DMS 273 (cell line): ENCODE results near the gene TMEM192.
"Not testable (repeated sequence)": the region's sequence is repeated elsewhere in the genome, so short reads cannot be mapped to it uniquely, and the experiment has no call there.

Experiments used
- DNase-seq: peaks from one replicate; lab custom pipeline; 2025; ENCODE audit not compliant: unreplicated experiment; lab: John Stamatoyannopoulos, UW

TMEM192 gene

DNA sequence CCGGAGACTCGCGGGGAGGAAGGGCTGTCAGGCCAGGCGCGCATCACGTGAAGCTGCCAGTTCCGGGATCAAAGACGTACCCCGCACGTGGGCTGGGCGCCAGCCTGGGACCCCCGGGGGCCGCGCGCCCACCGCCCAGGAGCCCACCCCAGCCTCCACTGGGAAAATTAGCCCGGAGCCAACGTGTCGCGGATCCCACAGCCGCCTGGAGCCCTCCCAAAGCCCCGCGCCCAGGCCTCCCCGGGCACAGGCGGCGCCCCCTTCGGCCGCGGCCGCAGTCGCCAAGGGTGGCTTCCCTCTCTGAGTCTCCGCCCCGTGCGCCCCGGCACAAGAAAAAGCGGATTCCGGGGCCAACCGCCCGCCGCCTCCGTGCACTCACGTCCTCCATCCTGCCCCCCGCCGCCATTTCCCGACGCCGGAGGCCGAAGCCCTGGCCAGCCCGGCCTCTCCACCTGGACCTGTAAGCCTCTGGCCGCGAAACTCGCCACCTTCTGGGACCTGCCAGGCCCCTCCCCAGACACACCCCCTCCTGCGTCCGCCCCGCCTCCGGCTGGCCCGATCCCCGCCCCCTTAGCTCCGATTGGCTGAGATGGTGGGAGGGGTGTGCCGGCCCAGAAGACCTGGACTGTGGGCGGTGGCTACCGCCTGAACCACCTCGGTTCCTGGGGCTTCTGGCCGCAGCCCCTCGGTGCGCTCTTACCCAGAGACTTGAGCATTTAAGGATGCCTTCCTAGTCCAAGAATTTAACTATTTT lies at the start of gene TMEM192:
TMEM192 (minus strand) TSS at position 493 of the 754 bp plus-strand sequence; CDS start at position 406, 87 bp downstream.
- DNase-seq, result peak; percentile 90

DNA sequence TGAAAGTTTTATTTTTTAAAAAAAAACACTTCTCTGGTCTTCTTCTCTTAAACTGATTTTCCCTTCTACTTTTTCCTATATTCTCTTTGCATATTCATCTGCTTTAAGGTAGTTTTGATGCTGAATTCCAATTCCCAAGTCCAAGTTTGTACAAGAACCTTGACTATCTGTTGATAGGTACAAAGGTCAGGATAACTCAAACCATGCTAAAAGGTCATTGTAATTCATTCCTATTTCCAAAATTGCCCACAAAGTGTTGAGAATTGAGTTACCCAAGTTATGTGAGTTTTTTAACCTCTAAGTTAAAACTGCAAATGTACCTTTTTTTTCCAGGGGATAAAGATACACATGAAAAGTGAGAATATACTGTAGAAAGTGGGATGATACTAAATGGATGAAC lies 46.1 kb upstream of the TMEM192 start:
- no peak for DNase-seq

DNA sequence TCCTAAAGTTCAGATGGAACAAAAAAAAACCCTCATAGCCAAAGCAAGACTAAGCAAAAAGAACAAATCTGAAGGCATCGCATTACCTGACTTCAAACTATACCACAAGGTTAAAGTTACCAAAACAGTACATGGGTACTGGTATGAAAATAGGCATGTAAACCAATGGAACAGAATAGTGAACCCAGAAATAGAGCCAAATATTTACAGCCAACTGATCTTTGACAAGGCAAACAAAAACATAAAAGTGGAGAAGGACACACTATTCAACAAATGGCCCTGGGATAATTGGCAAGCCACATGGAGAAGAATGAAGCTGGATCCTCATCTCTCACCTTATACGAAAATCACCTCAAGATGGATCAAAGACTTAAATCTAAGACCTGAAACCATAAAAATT lies 44.2 kb upstream of the TMEM192 start:
- no peak for DNase-seq

DNA sequence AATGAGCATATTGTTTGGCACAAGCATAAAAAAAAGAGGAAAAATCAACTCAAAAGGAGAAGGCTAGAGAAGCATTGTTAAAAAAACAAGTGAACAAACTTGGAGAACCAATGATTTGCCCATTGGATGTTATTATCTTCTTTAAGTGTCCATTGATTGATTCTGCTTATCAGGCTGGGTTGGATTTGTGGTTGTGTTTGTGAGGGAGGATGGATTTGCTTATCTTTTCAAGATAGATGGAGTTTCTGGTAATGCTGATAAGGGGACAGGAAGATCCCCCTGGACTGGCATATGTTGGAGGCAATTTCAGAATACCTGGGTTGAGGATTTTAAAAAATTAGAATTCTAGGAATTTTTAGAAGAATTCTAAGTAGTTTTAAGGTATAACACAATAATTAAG lies 41.8 kb upstream of the TMEM192 start:
- no peak for DNase-seq

DNA sequence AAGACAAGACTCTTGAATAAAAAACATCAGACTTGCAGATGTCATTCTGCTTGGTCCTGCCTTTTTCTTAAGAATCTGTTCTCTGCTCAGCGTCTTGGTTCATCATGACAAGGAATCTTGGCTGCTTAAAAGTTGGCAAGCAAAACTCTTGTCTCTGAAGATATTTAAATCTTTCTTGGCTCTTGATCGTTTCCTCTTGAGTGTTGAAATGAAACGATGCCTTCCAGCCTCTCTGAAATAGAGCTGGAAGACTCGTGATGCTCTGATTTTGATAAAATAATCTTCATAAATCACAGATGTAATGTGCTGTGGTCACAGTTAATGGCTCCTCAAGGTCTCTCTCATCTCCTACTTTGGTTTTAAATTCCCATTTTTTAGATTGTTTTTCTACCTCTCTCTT lies 39.9 kb upstream of the TMEM192 start:
- DNase-seq, result no peak

DNA sequence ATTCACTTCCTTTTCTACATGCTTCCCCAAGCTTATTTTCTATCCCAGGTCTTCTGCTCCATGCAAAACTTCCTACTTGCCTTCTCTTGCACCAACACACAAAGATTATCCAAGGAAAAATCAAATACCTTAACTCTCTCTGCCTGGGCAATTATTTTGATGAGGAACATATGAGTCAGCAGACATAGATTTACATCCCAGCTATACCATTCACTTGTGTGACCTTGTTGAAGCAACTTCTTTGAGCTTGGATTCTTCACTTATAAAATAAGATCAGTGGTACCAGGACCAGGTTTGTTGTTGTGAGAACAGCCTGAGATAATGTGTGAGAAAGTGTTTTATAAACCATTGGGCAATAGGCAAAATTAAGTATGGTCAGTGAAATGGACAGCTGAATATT lies 39.1 kb upstream of the TMEM192 start:
- DNase-seq, result no peak

DNA sequence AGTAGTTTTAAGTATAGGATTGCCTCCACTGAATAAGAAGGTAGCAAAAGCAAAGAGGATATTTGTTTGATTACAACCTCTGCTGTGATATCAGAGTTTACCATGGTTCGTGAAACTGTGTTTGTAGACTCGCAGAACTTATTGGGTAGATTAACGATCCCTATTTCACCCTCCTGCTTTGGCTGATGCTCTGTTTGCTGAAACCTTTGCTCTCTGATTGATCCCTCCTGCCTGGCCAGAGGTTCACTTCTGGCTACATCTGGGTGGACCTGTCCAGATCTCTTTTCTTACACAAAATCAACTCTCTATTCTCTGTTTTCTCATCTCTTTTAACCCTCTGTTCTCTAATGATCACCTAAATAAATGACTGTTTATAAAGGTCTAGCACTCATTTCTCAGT lies 37.9 kb upstream of the TMEM192 start:
- no peak for DNase-seq

DNA sequence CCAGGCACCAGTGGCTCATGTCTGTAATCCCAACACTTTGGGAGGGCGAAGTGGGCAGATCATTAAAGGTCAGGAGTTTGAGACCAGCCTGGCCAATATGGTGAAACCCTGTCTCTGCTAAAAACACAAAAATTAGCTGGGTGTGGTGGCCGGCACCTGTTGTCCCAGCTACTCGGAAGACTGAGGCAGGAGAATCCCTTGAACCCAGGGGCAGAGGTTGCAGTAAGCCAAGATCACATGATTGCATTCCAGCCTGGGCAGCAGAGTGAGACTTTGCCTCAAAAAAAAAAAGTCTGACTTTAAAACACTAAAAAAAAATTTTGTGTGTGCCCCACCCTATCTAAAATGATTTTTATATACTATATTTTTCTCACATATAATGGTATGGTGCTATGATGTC lies 26.2 kb upstream of the TMEM192 start:
- DNase-seq, result no peak

DNA sequence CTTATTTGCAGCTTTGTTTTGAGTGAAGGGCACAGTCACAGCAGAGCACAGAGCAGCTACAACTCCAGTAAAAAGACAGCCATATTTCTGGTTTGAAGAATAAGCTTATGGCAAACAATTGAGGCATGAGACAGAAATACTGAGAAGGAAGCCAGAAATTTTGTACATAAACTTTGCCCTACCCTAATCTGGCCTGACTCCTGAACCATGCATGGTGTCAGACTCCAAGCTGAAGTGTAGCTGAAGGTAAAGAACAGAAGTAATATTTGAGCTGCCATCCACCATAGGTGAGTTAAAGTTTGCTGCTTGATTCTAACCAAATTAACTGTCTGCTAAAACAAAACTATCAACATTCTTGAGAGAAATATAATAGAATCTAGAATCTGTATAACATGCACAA lies 24.5 kb upstream of the TMEM192 start:
- no peak for DNase-seq

DNA sequence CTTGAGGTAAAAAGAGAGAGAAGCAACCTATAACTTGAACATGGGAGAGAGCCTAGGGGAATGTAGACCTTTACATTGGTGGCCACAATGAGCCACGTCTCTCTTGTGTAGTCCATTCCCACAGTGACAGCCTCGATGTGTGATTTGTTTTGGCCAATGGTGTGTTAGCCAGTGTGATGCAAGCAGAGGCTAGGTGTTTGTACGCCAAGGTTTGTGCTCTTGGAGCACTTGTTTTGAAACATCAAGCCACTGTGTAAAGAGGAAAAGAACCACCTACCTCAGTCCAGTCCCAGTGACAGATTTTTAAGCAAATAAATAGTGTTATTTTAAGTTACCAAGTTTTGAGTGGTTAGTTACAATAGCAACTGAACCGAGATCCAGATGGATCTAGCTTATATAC lies 23.9 kb upstream of the TMEM192 start:
- DNase-seq, result no peak

DNA sequence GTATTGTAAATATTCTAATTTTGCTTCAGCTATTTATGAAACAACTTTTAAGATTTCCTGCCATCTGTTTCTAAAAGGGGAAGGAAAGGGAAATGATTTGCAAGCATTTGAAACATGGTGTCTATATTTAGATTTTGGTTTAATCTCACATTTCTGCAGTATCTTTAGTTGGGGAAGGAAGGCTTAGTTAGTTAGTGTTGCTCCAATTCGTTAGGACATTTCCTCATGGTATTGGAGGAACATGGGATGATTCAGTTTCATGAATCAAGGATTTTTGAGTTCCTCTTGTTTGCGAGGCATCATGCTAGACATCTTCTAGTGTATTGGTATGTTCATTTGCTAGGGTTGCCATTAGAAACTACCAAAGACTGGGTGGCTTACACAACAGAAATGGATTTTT lies 20.5 kb upstream of the TMEM192 start:
- no peak for DNase-seq

DNA sequence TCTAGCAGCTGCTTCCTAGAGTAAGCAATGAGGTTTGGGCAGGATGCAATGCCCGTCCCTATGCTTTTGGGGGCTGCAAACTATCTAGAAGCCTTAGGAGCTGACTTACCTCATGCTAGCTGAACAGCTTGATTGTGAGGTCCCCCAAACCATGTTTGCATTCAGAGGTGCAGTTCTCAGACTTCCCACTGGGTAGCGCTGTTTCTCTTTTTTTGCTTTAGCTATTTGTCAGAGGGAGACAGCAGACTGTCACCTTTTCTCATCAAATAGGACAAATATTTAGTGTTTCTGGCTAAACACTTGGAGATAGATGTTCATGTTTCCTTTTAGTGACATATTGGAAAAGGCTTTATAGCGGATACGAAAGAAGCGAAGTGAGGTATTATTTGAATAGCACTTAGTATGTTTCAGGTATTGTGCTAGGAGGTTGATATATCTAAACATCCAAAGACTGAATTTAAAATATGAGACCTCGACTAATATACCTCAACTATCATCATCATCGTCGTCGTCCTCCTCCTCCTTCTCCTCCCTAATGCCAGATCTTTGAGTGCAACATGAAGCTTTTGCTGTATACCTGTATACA lies 18.7 kb upstream of the TMEM192 start:
- peak; percentile 83 for DNase-seq

DNA sequence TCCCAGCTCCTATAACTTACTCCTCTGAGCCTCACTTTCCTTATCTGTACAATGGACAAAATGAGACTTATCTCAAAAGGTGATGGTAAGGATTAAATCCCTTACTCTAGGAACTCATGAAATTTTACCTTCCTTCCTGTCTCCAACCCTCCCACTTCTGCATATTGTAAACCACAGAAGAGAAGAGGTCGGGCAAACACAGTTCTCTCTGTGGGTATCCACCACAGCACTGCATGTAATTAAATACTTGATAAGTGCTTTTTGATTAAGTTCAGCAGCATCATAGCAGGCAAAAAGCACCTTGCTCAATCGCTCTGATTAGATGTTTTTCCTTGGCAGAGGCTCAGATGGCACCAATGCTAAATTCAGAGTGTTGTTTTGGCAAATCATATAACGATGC lies 17.3 kb upstream of the TMEM192 start:
- DNase-seq, result no peak

DNA sequence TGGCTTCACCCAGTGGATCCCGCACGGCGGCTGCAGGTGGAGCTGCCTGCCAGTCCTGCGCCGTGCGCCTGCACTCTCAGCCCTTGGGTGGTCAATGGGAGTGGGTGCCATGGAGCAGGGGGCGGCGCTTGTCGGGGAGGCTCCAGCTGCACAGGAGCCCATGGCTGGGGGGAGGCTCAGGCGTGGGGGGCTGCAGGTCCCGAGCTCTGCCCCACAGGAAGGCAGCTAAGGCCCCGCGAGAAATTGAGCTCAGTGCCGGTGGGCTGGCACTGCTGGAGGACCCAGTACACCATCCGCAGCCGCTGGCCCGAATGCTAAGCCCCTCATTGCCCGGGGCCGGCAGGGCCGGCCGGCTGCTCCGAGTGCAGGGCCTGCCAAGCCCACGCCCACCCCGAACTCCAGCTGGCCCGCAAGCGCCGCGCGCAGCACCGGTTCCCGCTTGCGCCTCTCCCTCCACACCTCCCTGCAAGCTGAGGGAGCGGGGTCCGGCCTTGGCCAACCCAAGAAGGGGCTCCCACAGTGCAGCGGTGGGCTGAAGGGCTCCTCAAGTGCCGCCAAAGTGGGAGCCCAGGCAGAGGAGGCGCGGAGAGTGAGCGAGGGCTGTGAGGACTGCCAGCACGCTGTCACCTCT lies 13.3 kb upstream of the TMEM192 start:
- not testable (repeated sequence) for DNase-seq

DNA sequence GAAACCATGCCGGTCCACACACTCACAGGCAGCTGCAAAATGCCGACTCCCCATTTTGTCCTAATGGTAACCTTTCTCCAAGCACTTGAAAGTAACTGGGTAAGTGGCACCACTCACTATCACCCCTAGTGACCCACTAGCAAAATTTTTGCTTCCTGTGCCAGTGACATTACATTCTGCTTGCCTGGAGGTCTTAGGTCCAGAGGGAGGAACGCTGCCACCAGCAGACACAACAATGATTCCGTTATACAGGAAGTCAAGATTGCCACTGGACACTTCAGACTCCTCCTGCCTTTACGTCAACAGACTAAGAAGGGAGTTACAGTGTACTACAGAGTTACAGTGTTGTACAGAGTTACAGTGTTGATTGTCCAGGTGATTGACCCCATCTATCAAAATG lies 11.8 kb upstream of the TMEM192 start:
- no peak for DNase-seq

DNA sequence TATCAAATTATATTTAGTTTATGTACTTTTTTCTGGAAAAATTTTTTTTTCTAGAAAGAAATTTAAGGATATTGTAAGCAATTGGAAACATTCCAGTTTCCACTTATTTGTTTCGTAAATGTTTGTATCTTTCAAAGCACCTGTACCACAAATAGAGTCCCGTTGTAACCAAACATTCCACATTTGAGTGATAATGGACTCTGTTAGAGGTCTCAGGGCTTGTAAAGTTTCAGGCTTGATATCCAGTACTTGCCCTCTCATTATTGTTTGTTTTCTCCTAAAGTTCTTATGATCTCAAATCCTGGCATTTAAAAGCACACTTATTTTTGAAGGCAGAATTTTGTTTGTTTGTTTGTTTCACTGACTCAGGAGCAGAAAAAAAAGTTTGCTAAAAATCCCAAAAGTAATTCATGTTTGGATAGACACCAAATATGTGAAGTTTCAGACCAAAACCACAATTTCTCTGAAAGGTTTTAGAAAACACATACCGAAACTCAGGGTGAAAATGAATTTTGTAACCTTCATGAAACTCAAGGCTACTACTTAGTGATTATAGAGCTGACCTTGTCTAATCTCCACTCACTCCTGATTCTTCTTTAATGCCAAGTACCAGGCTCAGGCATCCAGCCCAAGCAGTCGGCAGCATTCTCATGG lies 5.7 kb upstream of the TMEM192 start:
- DNase-seq, result no peak

DNA sequence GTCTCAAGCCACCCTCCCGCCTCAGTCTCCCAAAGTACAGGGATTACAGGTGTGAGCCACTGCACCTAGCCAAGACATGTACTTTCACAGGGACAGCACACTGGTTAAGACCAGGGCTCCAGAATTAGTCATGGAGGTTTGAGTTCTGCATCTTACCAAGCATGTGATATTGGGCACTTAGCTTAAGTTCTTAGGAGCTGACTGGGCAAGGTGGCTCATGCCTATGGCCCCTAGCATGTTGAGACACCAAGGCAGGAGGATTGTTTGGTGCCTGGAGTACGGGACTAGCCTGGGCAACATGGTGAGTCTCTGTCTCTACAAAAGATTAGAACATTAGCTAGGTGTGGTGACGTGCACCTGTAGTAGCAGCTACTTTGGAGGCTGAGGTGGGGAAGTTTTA lies 2.6 kb upstream of the TMEM192 start:
- no peak for DNase-seq

DNA sequence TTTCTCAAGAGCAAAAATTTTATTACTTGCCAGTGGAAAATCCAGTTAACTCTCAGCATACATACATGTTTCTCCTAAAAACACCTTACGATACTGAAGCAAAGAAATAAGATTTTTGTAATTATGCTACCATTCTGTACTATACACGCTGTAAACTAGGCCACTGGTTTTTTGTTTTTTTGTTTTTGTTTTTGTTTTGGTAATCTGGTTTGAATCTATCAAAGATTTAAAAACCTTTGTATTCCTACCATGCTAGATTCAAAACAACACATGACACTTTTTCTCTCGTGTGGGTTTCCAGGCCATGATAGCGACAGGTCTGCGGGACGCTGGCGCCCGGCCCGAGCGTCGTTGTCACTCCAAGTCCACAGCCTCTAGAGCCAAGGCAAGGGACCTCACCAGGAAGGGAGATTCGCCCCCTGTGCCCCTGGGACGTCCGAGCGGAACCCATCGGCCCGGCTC lies 723 bp downstream of the TMEM192 start:
- DNase-seq, result no peak

DNA sequence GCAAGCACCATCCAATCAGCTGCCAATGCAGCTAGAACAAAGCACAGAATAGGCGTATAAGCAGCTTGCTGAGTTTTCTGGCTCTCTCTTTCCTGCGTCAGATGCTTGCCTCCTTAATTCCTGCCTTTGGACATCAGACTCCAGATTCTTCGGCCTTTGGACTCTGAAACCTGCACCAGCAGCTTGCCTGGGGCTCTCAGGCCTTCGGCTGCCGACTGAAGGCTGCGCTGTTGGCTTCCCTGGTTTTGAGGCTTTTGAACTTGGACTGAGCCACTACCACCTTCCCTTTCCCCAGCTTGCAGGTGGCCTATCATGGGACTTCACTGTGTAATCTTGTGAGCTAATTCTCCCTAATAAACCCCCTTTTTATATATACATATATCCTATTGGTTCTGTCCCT lies 6.1 kb downstream of the TMEM192 start:
- DNase-seq, result no peak

DNA sequence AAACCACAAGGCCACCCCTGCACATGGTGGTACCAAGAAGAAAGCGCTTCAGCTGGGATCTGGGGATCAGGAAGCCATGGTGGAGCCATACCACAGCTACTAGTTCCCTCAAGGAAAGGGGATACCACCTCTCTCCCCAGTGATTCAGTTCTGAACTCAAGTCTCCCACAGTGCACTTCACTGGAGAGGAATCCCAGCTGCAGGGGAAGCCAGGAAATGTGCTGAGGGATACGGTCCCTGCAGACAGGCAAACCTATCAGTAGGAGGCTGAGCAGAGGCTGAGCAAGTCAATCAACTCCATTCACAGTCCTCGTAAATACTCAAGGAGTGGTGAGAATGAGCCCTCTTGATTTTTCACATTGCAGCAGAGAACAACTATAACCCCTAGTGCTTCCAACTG lies 11.0 kb downstream of the TMEM192 start:
- DNase-seq, result no peak

DNA sequence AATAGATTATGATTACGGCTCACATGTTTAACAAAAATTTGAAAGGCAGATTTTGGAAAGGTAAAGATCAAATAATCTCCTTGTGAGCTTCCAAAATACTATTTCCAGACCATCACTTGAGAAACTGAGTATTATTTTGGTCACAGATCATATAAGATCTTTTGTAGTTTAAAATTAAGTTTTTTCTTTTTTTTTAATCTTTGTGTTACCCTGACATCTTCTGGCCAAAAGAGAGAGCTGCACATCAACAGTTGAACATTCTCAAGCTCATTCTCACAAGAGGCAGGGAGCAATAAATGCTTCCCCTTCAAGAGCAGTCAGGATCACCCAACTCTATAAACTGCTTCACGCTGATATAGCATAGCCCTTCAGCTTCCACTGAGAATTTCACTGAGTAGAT lies 15.9 kb downstream of the TMEM192 start:
- peak; percentile 15 for DNase-seq

DNA sequence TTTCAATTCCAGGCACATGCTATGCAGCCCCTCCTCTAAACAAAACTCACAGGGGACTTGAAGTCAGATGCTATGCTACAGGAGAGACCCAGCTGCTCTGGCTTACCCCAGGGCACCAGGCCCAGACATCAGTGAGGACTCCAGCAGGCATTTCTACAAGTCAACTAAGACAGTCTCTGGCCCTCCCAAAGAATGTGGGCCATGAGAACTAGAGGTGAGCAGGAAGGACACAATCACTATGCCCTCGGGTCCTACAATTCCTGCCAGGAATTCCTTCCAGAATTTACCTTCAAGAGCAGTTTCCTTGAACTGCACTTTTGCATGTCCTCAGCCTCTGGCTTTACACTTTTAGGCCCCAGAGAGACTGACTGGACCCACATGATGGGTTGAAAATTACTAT lies 17.4 kb downstream of the TMEM192 start:
- no peak for DNase-seq
